ENCODE results near the gene S100A5. TPM values are rescaled to one million over a fixed set of nuclear protein-coding genes. Genes with fewer than 3 reads are reported as not detected.
"Not testable (repeated sequence)": the region's sequence is repeated elsewhere in the genome, so short reads cannot be mapped to it uniquely, and the experiment has no call there.

Gene S100A5
- total RNA-seq, 1 donor from 2014 or later = not detected

DNA sequence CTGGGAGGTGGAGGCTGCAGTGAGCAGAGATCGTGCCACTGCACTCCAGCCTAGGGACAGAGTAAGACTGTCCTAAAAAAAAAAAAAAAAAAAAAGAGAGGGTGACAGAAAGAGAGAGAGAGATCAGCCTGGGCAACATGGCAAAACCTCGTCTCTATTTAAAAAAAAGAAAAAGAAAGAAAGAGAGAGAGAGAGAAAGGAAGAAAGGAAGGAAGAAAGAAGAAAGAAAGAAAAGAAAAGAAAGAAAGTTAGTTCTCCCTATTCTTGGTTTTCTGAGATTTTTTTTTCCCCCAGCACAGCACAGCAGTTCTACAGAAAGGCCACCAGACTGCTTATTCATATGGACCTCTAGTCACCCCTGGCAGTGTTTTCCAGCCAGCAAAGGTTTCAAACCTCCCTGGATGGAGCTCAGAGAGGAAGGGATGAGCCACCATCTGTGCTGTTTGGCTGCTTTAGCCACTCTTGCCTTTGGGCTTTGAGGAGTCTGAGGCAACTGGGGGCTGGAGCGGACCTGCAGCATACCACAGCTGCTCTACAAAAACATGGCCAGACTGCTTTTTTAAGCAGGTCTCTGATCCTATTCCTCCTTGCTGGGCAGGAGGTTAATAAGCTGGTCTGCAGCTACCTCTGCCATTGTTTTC is 15.5 kb downstream of the S100A5 start:
- peaks cover 8% of the 10 kb centered on the region for H3K27me3 Mint-ChIP-seq (ENCODE audit: unreplicated experiment)
- H3K9me3 Mint-ChIP-seq (ENCODE audit: unreplicated experiment) = no peaks in the 10 kb centered on the region
- no peak overlapping the region for H3K4me3 Mint-ChIP-seq (ENCODE audit: unreplicated experiment)
- TF ChIP-seq, protein P1, sequence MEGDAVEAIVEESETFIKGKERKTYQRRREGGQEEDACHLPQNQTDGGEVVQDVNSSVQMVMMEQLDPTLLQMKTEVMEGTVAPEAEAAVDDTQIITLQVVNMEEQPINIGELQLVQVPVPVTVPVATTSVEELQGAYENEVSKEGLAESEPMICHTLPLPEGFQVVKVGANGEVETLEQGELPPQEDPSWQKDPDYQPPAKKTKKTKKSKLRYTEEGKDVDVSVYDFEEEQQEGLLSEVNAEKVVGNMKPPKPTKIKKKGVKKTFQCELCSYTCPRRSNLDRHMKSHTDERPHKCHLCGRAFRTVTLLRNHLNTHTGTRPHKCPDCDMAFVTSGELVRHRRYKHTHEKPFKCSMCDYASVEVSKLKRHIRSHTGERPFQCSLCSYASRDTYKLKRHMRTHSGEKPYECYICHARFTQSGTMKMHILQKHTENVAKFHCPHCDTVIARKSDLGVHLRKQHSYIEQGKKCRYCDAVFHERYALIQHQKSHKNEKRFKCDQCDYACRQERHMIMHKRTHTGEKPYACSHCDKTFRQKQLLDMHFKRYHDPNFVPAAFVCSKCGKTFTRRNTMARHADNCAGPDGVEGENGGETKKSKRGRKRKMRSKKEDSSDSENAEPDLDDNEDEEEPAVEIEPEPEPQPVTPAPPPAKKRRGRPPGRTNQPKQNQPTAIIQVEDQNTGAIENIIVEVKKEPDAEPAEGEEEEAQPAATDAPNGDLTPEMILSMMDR (IDR thresholded peaks at IDR 0.05; ENCODE audit: partially characterized antibody, unreplicated experiment) = no peak
- peak overlapping the region; percentile 79 for H3K27ac Mint-ChIP-seq (ENCODE audit: unreplicated experiment)
- H3K4me1 Mint-ChIP-seq (ENCODE audit: low read depth, unreplicated experiment) = peaks cover 18% of the 10 kb centered on the region
- DNase-seq = no peak
- no peaks in the 10 kb centered on the region for H3K36me3 Mint-ChIP-seq (ENCODE audit: unreplicated experiment)

DNA sequence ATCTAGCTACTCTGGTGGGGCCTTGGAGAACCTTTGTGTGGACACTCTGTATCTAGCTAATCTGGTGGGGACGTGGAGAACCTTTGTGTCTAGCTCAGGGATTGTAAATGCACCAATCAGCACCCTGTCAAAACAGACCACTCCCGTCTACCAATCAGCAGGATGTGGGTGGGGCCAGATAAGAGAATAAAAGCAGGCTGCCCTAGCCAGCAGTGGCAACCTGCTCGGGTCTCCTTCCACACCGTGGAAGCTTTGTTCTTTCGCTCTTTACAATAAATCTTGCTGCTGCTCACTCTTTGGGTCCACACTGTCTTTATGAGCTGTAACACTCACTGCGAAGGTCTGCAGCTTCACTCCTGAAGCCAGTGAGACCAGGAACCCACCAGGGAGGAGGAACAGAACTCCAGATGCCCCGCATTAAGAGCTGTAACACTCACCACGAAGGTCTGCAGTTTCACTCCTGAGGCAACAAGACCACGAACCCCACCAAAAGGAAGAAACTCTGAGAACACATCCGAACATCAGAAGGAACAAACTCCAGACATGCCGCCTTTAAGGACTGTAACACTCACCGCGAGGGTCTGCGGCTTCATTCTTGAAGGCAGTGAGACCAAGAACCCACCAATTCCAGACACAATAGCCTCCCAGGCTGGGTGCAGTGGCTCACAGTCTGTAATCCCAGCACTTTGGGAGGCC is 18.2 kb downstream of the S100A5 start:
- H3K4me1 Mint-ChIP-seq (ENCODE audit: low read depth, unreplicated experiment) = peaks cover 18% of the 10 kb centered on the region
- DNase-seq; H3K4me3 Mint-ChIP-seq (ENCODE audit: unreplicated experiment); H3K36me3 Mint-ChIP-seq (ENCODE audit: unreplicated experiment); H3K27me3 Mint-ChIP-seq (ENCODE audit: unreplicated experiment); H3K9me3 Mint-ChIP-seq (ENCODE audit: unreplicated experiment): not testable (repeated sequence)
- peak overlapping the region; percentile 48 for H3K27ac Mint-ChIP-seq (ENCODE audit: unreplicated experiment)

DNA sequence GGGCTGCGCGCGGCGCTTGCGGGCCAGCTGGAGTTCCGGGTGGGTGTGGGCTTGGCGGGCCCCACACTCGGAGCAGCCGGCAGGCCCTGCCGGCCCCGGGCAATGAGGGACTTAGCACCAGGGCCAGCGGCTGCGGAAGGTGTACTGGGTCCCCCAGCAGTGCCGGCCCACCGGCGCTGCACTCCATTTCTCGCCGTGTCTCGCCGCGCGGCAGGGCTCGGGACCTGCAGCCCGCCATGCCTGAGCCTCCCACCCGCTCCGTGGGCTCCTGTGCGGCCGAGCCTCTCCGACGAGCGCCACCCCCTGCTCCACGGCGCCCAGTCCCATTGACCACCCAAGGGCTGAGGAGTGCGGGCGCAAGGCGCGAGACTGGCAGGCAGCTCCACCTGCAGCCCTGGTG is 18.9 kb downstream of the S100A5 start:
- not testable (repeated sequence) for H3K9me3 Mint-ChIP-seq (ENCODE audit: unreplicated experiment); H3K27me3 Mint-ChIP-seq (ENCODE audit: unreplicated experiment); H3K4me3 Mint-ChIP-seq (ENCODE audit: unreplicated experiment); H3K36me3 Mint-ChIP-seq (ENCODE audit: unreplicated experiment); DNase-seq; H3K27ac Mint-ChIP-seq (ENCODE audit: unreplicated experiment)
- peaks cover 17% of the 10 kb centered on the region for H3K4me1 Mint-ChIP-seq (ENCODE audit: low read depth, unreplicated experiment)

DNA sequence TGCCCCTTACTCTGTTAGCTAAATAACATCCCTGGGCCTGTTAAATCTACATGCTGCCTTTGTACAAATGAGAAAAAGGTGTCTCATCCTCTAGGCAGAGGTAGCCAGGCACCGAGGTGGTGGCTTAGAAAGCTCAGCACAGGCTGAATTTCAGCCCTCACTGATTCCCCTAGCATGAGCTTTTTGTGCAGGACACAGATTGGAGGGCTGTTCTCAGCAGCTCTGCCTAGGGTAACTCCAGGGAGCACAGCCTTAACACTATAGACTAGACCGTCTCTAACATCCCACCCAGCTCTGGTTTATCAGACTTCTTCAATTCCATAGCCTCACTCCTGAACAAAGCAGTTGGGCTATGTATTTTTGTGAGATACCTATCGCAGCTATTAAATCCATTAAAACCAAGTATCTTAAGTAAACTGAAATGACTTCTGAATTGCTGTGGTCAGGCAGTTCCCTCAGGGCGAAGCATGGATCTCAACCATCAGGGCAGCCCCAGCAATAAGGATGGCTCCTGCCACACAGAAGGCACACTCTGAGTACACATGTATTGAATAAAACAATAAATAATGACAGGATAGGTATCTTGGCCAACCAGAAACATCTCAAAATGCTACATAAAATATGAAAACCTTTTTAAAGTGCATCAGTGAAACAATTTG is 19.8 kb downstream of the S100A5 start:
- Mint-ChIP-seq H3K36me3 (ENCODE audit: unreplicated experiment) (no peaks in the 10 kb centered on the region), H3K9me3 (ENCODE audit: unreplicated experiment) (no peaks in the 10 kb centered on the region), H3K27ac (ENCODE audit: unreplicated experiment) (no peak overlapping the region), H3K4me1 (ENCODE audit: low read depth, unreplicated experiment) (peaks cover 12% of the 10 kb centered on the region), H3K4me3 (ENCODE audit: unreplicated experiment) (no peak overlapping the region), H3K27me3 (ENCODE audit: unreplicated experiment) (peaks cover 8% of the 10 kb centered on the region)
- TF ChIP-seq, protein P1 (IDR thresholded peaks at IDR 0.05; ENCODE audit: partially characterized antibody, unreplicated experiment) = no peak
- no peak for DNase-seq

DNA sequence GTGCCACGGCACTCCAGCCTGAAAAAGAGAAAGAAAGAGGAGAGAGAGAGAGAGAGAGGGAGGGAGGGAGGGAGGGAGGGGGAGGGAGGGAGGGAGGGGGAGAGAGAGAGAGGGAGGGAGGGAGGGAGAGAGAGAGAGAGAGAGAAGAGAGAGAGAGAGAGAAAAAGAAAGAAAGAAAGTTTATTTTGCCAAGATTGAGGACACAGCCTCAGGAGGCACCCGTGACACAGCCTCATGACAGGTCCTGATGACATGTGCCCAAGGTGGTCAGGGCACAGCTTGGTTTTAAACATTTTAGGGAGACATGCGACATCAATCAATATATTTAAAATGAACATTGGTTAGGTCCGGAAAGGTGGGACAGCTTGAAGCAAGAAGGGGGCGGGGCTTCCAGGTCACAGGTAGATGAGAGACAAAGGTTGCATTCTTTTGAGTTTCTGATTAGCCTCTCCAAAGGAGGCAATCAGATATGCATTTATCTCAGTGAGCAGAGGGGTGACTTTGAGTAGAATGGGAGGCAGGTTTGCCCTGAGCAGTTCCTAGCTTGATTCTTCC is 20.5 kb downstream of the S100A5 start:
- not testable (repeated sequence) for H3K4me1 Mint-ChIP-seq (ENCODE audit: low read depth, unreplicated experiment); H3K27me3 Mint-ChIP-seq (ENCODE audit: unreplicated experiment); H3K9me3 Mint-ChIP-seq (ENCODE audit: unreplicated experiment); H3K36me3 Mint-ChIP-seq (ENCODE audit: unreplicated experiment); H3K27ac Mint-ChIP-seq (ENCODE audit: unreplicated experiment); H3K4me3 Mint-ChIP-seq (ENCODE audit: unreplicated experiment); DNase-seq

DNA sequence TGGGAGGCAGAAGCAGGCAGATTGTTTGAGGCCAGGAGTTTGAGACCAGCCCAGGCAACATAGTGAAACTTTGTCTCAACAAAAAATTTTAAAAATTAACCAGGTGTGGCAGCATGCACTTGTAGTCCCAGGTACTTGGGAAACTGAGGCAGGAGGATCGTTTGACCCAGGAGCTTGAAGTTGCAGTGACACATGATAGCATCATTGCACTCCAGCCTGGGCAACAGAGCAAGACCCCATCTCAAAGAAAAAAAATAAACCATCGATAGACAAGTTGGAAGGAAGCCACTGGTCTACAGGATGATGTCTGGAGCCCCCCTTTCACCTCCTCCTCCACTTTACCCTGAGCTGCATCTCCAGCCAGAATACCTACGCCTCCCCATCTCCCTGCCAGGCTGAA is 21.5 kb downstream of the S100A5 start:
- TF ChIP-seq, protein P1 (IDR thresholded peaks at IDR 0.05; ENCODE audit: partially characterized antibody, unreplicated experiment) = no peak
- Mint-ChIP-seq H3K4me3 (ENCODE audit: unreplicated experiment) (no peak overlapping the region), H3K9me3 (ENCODE audit: unreplicated experiment) (no peaks in the 10 kb centered on the region), H3K27ac (ENCODE audit: unreplicated experiment) (no peak overlapping the region), H3K4me1 (ENCODE audit: low read depth, unreplicated experiment) (peaks cover 5% of the 10 kb centered on the region), H3K27me3 (ENCODE audit: unreplicated experiment) (peaks cover 5% of the 10 kb centered on the region), H3K36me3 (ENCODE audit: unreplicated experiment) (no peaks in the 10 kb centered on the region)
- DNase-seq = no peak

All from glutamatergic neuron (in vitro differentiated cells).